ENCODE results near the gene PRKD2. TPM values are rescaled to one million over a fixed set of nuclear protein-coding genes. Genes with fewer than 3 reads are reported as not detected.

PRKD2 gene
- polyA plus RNA-seq, 3 donors = 6.5 to 46.9 (median 8.1) TPM

GRCh38 chr19:46718157-46718933, 1.4 kb upstream of the PRKD2 start:
- H3K4me1 ChIP-seq (ENCODE audit: control insufficient read depth in 1 of 2, insufficient read depth in 2 of 2, low read length in 2 of 2) = peaks cover 57 to 67% of the 10 kb centered on the region in 2 donors

More at GRCh38 chr19:46718157-46718933, 1.4 kb upstream of the PRKD2 start:
- DNase-seq = peak; percentile 30 to 42 (median 41)
- H3K4me3 Mint-ChIP-seq = peak overlapping the region; percentile 94 to 96
- Histone ChIP-seq H3K27me3 (ENCODE audit: control insufficient read depth in 2 of 2, insufficient read depth in 2 of 2, low read length in 2 of 2) (peaks cover 0 to 10% of the 10 kb centered on the region in 2 donors), H2AFZ (ENCODE audit: insufficient read depth, low read depth, low read length, poor library complexity, severe bottlenecking) (no peak overlapping the region), H3K4me2 (replicated peaks; ENCODE audit: extremely low read depth, low read length, poor library complexity, severe bottlenecking) (peak overlapping the region; percentile 80), H3K36me3 (replicated peaks in 1 of 2; ENCODE audit: control insufficient read depth in 1 of 2, insufficient read depth in 2 of 2, low read length in 2 of 2) (peaks cover 37 to 39% of the 10 kb centered on the region in 2 donors), H4K20me1 (ENCODE audit: insufficient read depth, low read length) (peaks cover 64% of the 10 kb centered on the region), H3K9me3 (replicated peaks in 1 of 2; ENCODE audit: control insufficient read depth in 1 of 2, insufficient read depth in 1 of 2, low read length in 2 of 2) (no peaks in the 10 kb centered on the region), H3K79me2 (ENCODE audit: insufficient read depth, low read length) (peaks cover 10% of the 10 kb centered on the region), H3K27ac (ENCODE audit: low read depth in 1 of 2, low read length in 2 of 2) (peak overlapping the region; percentile 57 to 89), H3K9ac (ENCODE audit: insufficient read depth, low read length, poor library complexity, severe bottlenecking) (no peak overlapping the region), H3K4me3 (replicated peaks in 1 of 3; ENCODE audit: low read depth in 2 of 3, low read length in 3 of 3) (peak overlapping the region in 1 of 3 experiments; percentile 81)
- H3K27me3 Mint-ChIP-seq (ENCODE audit: low read depth in 3 of 3) = peaks cover 9 to 23% (median 12%) of the 10 kb centered on the region in 3 donors
- H3K4me1 Mint-ChIP-seq = peaks cover 59% of the 10 kb centered on the region
- H3K36me3 Mint-ChIP-seq = peaks cover 28 to 45% of the 10 kb centered on the region in 2 donors
- TF ChIP-seq CTCF (IDR thresholded peaks at IDR 0.05) = no peak
- intact Hi-C loops (cut with micrococcal nuclease) = loop anchor here in 1 of 2 donors (10.0 kb wide), 1 partner anchor 104 kb away; no protein-coding TSS in a partner anchor
- 19% methylated on average over 15 of the region's 17 CpGs for WGBS (ENCODE audit: insufficient coverage)
- H3K9me3 Mint-ChIP-seq = peaks cover 0 to 3% (median 0%) of the 10 kb centered on the region in 7 donors
- H3K27ac Mint-ChIP-seq = peak overlapping the region; percentile 83 to 94 (median 91)
